HG02973 (cell line): ENCODE measurements around the gene SLIRP.
"Not testable (repeated sequence)": the region's sequence is repeated elsewhere in the genome, so short reads cannot be mapped to it uniquely, and the experiment has no call there.

Source experiments
- ATAC-seq: cut with Tn5 transposase; IDR thresholded peaks from one replicate; pipeline ENCODE4 v1.9.1; 2021; ENCODE audit warnings: moderate library complexity; ENCODE audit not compliant: unreplicated experiment

The SLIRP gene

DNA sequence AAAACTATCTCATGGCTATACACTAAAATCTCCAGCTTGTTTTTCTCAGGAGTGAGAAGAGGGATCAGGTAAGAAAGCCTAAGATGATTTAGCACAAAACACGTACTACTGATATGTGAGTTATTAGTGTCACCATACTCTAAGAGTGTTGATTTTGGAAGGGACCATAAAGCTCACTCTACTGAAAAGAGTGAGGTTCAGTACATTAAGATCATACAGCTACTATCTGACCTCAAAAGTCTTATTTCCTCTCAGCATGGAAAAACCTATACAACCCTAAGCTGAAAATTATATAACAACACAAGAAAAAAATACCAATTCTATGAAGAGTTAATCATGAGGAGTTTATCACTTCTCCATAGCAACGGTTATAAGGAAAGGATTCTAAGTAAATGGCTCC lies 33.5 kb downstream of the SLIRP start:
- ATAC-seq = no peak

- no peak for ATAC-seq
Observed at GRCh38 chr14:77746064-77746702, 38.3 kb downstream of the SLIRP start.

- ATAC-seq = not testable (repeated sequence)
Observed at GRCh38 chr14:77747425-77747824, 39.5 kb downstream of the SLIRP start.

DNA sequence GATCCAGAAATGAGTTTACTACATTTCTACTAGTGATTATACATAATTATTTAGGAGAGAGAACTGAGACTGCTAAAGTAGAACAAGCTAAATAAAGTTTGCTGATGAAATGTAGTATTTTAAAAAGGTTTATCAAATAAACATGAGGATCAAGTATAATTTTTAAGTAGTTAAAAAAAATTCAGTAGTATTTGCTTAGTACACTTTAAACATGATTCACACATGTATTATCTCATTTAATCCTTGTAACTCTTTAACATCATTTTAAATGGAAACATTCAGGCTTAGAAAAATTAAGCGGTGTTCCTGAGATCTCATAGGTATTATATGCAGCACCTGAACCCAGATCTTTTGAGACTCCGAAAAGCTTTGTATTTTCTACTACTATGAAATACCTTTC lies 44.4 kb downstream of the SLIRP start:
- ATAC-seq = no peak

- no peak for ATAC-seq
Observed at GRCh38 chr14:77752799-77753516, 45.1 kb downstream of the SLIRP start.

DNA sequence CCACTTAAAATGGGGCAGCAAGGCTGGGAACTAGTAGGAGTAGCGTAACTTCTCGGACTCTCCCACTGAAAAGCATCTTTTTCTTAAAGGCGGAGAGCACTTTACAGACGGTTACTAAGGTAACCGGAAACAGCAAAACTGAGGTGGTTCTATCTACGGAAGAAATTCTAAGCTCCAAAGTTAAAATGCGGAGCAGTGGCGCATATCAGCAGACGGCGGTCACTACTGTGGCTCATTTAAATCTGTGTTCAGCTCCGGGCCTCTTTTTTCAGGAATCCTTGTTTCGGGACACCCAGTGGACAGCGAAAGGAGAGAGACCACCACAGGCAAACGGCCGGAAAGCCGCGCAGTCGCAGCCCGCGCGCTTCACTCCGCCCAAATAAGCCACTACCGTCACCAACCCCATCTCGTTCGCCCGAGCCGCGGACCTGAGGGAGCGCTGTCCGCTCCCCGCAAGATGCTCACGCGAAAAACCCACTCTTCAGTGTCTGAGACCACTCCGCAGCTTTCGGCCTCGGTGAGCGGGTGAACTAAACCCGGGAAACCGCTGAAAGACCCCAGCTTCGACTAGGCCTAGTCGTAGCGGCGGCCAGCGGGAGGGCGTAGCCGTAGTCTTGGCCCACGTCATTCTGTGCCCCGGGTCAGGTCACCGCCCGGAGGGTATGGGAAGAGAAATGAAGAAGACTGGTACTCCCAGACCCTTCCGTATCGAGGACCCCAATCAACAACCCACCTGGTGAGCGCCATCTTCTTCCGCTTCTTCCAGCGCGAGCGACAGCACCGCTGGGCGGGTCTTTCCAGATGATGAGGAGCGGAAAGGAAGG lies 52.7 kb downstream of the SLIRP start, which contains the start of gene SNW1:
TSS of gene SNW1 (minus strand) at position 776 of the 824 bp plus-strand sequence. CDS start at position 747, 29 bp downstream.
- ATAC-seq = peak; percentile 88

GRCh38 chr14:77761205-77761931 lies 53.5 kb downstream of the SLIRP start:
- ATAC-seq = peak; percentile 7

GRCh38 chr14:77763316-77763715 lies 55.4 kb downstream of the SLIRP start:
- no peak for ATAC-seq

DNA sequence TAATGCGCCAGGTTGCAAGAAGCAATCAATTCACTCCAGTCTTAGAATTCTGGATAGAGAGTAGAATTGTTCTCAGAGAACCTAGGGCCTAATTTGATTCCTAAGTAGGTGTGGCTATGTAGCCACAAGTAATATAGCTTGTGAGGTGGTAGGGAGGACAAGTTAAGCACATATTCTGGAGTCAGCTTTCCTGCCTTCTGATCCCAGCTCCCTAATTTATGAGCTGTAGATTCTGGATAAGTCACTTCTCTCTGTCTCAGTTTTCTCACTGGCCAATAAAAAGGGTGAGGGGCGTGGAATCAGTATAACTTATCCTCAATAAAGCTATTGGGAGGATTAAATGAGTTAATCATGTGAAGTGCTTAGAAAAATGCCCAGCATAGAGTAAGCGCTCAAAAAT lies 56.1 kb downstream of the SLIRP start:
- no peak for ATAC-seq
